HG02588 (cell line): ENCODE measurements around the gene CDKL4.
"Not testable (repeated sequence)": the region's sequence is repeated elsewhere in the genome, so short reads cannot be mapped to it uniquely, and the experiment has no call there.

Experiments
- ATAC-seq: cut with Tn5 transposase; IDR thresholded peaks from one replicate; pipeline ENCODE4 v1.9.1; 2021; ENCODE audit warnings: mild to moderate bottlenecking, moderate library complexity; ENCODE audit not compliant: unreplicated experiment

Gene CDKL4

DNA sequence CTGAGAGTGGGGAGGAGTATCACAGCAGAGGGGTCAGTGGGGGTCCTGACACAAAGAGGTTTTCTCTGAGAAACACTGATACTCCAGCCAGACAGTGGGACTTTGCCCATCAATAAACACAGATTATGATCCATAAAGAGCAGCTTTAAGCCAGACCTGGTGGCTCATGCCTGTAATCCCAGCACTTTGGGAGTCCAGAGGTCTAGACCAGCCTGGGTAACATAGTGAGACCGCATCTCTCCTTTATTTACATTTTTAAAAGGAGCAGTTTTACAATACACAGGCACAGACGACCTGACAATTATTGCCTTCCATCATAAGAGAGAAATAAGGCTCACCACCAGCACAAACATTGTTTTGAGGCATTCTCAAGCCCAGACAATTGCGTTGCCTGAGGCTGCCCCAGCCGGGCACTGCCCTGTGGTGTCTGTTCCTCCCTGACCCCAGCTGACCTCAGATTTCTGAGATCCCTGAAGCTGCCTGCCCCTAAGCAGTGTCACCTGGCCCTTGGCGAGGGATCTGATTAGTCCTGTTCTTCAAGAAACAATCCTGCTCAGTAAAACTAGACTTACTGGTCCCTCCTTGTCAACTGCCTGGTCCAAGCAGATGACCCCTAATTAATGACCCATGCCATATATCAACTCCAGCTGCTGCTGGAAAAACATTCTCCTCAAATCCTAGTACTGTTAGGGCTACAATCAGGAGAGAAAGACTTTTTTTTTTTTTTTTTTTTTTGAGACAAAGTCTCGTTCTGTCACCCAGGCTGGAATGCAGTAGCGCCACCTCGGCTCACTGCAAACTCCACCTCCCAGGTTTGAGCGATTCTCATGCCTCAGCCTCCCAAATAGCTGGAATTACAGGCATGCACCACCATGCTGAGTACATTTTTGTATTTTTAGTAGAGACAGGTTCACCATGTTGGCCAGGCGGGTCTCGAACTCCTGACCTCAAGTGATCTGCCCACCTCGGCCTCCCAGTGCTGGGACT is 63.5 kb downstream of the CDKL4 start:
- no peak for ATAC-seq

DNA sequence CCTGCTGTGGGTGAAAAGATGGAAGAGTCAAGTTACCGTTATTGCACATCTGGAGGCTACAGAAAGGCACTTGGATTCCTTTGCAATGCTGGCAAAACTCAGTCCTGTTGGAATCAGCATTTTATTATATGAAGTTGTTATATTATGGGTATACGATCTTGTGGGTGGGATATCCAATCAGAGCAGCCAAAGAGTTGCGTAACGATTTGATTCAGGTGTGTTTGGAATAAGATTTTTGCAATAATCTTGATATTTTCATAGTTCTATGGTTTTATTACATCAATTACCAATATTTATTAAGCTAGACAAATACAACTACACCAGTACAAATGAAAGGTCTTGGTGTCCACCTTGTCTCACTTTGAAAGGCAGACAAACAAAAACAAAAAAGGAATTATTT is 65.0 kb downstream of the CDKL4 start:
- ATAC-seq, result no peak

DNA sequence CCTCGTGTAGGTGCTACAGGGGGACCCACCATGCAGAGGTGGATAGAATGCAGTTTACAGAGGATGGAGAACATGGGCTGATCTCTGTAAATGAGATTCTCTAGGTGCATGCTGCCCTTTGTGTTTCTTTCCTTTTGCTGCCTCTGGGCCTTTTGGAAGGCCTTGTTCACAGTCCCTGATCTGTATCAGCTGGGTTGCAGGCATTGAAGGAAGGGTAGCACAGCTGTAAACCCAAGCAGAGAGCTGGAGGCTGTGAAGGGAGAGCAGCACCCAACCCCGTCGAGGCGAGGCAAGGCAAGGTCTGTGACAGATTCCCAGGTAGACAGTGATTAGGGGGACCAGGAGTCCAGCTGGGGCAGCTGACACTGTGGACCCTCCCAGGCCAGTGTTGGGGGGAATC is 66.8 kb downstream of the CDKL4 start:
- ATAC-seq, result no peak

DNA sequence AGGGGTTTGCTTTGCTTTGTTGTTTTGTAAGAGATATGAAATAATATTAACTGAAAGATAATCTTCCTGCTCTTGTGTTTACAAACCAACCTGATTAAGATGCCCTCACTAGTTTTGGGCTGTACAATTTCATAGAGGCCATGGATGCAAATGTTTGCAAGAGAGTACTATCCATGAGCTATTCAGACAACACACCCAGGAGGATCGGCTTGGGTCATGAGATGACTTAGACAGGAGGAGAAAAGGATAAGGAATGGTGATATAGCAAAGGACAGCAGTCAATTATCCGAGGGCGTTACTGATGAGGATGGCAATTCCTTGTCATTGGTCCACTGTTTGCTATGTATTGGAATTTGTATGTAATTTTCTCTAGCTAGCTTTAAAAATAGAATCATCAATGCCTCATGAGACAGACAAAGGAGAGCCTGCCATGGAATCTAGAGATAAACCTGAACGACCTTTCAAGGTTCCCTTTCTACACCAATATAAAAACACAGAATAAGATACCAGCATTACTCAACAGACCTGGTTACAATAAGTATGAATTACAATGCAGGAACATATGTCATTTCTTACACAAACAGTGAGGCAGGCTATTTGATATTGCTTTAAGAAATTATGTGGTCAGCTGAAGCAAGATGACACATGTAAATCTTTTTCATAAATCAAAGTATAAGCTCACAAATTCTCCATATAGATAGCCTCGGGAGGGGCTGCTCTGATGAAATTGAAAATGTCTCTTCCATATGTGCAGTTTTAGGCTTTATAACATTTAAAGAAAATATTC is 68.6 kb downstream of the CDKL4 start:
- ATAC-seq, result no peak

DNA sequence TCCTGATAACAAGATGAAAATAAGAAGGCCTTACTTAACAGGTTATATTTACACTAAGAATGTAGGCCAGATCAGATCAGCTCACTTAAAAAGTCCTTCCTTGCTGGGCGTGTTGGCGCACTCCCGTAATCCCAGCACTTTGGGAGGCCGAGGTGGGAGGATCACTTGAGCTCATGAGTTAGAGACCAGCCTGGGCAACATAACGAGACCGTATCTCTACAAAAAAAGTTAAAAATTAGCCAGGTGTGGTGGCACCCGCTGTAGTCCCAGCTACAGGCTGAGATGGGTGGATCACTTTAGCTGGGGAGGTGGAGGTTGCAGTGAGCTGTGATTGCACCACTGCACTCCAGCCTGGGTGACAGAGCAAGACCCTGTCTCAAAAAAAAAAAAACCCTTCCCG is 69.7 kb downstream of the CDKL4 start:
- ATAC-seq, result no peak

DNA sequence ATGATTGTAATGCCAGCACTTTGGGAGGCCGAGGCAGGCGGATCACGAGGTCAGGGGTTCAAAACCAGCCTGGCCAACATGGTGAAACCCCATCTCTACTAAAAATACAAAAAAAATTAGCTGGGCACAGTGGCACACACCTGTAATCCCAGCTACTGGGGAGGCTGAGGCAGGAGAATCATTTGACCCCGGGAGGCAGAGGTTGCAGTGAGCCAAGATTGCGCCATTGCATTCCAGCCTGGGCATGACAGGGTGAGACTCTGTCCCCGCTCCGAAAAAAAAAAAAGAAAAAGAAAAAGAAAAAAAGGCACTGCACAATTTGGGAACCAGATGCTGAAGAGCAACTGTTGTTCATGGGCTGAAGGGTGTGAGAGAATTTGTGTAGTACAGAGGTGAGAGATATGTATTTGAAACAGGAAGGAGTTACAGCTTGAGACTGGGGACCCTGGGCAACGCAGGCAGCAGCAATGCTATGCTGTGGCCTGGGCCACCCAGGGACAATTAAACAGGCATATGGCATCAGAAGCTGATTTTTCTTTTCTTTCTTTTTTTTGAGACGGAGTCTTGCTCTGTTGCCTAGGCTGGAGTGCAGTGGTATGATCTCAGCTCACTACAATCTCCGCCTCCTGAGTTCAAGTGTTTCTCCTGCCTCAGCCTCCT is 71.6 kb downstream of the CDKL4 start:
- not testable (repeated sequence) for ATAC-seq

DNA sequence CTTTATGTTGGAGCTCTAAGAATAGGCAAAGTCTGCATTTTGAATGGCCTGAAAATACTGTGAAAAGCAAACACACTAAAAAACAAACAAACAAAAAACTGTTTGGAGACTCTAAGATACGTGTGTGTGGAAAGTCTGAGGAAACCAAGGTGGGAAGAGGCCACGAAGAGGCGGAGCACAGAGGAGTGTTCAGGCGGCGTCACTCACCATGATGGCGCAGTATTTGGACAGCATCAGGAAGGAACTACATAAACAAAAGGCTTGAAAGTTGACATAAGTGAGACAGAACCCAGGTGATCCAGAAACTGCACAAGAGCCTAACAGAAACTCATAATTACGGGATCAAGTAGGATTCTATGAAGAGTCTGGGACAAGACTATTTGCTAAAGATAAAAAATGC is 72.1 kb downstream of the CDKL4 start:
- no peak for ATAC-seq

DNA sequence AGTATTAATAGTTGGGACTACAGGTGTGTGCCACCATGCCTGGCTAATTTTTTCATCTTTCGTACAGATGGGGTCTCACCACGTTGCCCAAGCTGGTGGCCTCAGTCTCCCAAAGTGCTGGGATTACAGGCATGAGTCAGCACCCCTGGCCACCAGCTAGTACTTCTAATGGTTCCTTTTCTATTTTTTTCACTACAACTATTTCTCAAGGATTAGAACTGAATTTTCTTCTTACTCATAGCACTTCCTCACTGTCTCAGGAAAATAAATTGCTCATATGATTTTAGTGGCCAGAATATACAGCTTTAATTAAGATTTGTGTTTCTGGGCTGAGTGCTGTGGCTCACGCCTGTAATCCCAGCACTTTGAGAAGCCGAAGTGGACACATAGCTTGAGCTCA is 79.7 kb downstream of the CDKL4 start:
- ATAC-seq, result no peak

DNA sequence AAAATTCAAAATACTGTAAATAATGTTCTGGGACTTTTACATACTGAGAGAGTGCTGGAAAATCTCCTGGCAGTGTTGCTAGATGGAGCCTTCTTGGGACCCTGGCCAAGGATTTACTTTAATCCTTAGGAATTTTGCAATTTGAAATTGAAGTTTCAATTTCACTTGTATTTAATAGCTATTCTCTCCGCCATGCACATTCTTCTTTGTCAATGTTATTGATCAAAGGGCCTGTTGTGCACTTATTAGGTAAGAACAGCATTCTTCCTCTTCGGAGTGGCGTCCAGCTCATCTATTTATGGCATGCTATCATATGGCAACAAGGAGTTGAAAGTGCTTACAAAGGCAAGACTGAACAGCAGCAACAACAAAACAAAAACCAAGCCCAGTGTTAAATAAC is 82.8 kb downstream of the CDKL4 start:
- ATAC-seq, result no peak

DNA sequence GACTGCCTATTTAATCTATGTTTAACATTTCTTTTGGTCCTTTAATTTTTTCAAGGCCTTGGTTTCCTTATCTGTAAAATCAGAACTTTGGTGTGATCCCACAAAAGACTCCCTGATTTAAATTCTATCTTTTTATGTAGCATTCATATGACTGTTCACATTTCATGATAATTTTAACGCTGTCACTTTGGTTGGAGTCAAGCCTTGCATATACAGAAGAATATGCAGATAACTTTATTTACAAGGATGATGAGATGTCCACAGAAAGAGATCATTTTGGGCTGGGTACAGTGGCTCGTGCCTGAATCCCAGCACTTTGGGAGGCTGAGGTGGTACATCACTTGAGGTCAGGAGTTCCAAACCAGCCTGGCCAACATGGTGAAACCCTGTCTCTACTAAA is 84.5 kb downstream of the CDKL4 start:
- no peak for ATAC-seq

DNA sequence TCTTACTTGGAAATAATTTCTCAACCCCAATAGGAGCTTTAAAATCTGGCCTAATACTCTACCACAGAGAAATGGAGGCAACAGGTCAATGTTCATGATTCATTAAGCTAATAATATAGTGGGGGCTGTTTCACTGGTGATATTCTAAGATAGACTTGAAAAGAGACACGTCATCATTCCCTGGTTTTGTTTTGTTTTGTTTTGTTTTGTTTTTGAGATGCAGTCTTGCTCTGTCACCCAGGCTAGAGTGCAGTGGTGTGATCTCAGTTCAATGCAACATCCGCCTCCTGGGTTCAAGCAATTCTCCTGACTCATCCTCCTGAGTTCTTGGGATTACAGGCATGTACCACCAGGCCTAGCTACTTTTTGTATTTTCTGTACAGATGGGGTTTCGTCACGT is 85.4 kb downstream of the CDKL4 start:
- ATAC-seq, result no peak

DNA sequence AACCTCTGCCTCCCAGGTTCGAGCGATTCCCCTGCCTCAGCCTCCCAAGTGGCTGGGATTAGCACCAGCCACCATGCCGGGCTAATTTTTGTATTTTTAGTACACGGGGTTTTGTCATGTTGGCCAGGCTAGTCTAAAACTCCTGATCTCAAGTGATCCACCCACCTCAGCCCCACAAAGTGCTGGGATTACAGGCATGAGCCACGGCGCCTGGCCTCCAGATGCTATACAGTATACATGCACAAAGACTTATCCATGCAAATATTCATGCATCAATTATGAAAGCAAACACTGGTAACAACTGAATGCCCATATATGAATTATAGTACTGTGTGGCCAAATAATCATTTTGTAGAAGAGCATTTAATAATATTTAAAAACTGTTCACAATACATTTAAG is 86.9 kb downstream of the CDKL4 start:
- ATAC-seq, result no peak

DNA sequence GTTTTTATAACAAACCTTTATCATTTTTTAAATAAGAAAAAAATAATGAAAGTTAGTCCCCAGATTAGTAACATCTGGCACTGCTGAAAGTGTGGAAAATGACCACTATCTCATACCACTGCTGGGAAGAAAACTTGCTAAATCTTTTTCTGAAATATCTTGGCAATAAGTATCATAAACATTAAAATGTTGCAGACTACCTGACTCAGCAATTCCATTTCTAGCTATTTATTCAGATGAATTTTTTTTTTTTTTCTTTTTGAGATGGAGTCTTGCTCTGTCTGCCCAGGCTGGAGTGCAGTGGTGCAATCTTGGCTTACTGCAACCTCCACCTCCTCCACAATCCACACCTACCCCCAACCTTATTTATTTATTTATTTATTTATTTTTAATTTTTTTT is 87.7 kb downstream of the CDKL4 start:
- ATAC-seq, result no peak

DNA sequence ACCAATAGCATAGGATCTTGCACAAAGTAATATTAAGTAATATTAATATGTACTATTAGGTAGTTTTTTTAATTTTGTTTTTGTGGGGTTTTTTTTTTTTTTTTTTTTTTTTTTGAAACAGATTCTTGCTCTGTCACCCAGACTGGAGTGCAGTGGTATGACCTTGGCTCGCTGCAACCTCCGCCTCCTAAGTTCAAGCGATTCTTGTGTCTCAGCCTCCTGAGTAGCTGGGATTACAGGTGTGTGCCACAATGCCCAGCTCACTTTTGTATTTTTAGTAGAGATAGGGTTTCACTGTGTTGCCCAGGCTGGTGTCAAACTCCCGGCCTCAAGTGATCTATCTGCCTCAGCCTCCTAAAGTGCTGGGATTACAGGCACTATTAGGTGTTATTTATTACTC is 88.2 kb downstream of the CDKL4 start:
- ATAC-seq, result not testable (repeated sequence)

DNA sequence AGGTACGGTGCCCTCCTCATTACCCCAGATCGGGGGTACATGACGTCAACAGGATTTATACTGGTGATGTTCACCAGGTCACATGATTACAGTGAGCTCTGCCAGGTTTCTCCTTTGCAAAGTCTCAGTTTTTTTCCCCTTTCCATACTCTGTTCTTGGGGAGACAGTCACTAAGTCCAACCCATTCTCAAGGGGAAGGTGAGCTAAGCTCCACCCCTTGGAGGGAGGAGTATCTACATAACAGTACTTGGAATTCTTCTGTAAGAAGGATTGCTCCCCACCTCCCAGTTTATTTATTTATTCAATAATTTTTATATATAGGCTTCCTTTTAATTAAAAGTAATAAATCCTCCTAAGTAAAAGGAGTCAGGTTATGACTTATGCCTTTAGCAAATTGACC is 88.8 kb downstream of the CDKL4 start:
- ATAC-seq, result no peak

DNA sequence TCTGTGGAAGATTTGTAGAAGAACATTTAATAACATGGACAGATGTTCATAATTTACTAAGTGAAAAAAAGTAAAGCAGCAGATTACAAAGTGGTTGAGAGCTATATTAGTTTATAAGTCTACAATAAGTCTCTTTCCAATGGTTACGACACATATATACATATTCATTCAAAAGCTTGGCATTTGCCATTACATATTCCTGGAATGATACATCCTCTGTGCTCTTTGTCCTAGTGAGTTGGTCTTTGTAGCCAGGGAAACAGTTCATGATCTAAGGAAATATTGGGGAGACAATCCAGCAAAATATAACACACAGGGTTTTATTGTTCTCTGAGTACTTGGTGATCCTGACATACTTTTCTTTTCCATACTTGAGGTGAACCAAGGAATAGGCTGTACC is 90.5 kb downstream of the CDKL4 start:
- no peak for ATAC-seq

DNA sequence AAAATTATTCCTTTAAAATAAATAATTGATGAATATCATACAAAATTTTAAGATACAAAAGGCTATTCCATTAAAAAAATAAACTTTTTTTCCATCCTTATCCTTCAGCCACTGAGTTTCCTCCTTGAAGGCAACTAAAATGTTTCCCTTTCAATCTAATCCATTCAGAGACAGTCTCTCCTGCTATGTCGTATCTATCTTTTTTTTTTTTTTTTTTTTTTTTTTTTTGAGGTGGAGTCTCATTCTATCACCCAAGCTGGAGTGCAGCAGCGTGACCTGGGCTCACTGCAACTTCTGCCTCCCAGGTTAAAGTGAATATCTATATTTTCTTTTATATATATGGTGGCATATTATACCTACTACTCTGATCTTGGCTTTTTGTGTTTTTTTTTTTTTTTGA is 91.3 kb downstream of the CDKL4 start:
- no peak for ATAC-seq

DNA sequence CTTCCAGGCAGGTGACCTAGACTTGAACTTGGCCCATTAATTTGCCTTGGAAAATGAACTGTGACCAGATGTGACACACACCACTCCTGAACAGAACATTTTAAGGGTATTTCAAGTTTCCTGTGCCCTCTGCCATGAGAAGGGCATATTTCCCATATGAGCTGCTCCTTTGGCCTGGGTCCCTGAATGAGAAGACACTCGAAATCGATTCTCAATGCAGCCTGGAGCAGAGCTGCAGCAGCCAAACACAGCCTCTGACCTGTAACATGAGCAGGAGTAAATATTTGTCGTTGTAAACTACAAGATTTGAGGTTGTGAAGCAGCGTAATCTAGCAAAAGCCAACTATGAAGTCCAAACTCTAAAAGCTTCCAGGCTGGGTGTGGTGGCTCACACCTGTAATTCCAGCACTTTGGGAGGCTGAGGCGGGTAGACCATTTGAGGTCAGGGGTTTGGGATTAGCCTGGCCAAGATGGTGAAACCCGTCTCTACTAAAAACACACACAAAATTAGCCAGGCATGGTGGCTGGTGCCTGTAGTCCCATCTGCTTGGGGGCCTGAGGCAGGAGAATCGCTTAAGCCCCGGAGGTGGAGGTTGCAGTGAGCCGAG is 92.8 kb downstream of the CDKL4 start:
- no peak for ATAC-seq

DNA sequence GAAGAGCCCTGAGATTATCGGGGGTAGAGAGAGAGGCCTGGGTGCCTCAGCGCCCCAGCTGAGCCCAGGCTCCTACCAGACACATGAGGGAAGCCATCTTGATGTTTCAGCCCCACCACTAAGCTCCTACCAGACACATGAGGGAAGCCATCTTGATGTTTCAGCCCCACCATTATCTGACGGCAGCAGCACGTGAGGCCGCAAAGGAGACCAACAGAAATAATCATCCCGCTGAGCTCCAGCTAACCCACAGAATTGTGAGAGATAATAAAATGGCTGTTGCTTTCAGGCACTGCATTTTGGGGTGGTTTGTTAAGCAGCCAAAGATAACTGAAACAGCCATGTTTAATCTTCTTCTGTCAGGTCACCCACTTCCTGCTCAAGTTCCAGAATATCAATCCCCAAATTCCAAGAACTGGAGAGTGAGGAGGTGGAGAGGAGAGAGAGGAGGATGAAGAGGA is 93.6 kb downstream of the CDKL4 start:
- ATAC-seq, result no peak

DNA sequence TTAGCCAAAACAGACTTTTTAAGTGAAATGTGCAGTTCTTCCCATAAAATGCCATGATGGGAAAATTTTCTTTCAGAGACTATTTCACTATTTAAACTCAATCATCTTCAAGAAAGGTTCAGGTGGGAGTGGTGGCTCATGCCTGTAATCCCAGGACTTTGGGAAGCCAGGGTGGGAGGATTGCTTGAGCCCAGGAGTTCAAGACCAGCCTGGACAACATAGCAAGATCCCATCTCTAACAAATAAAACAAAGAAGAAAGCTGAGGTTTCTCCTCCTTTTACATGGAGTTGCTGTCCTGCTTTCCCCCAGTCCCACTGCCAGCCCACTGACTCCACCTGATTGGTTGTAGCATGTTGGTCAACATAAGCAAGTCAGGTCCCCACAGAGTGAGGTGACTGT is 97.1 kb downstream of the CDKL4 start:
- ATAC-seq, result no peak

DNA sequence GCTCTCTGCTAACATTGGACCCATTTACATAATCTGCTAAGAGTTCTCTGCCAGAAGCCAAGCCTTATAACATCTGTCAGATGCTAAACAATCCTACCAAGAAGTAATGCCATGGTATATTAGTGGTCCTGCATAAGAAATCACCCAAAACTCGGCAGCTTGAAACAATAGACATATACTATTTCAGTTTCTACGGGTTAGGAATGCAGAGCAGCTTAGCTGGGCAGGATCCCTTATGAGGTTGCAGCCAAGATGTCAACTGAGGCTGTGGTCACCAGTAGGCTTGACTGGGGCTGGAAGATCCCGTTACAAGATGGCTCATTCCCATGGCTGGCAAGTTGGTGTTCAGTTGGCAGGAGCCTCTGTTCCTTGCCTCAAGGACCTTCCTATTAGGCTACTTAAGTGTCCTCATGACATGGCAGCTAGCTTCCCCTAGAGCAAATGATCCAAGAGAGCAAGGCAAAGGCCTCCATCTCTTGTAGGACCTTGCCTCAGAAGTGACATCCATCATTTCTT is 97.8 kb downstream of the CDKL4 start:
- ATAC-seq, result no peak
